ENCODE data around the gene SCUBE1. TPM values are rescaled to one million over a fixed set of nuclear protein-coding genes. Genes with fewer than 3 reads are reported as not detected.

The SCUBE1 gene
- total and polyA plus RNA-seq, 10 of the 15 experiments (the other 5 are each of a cell fraction or from before 2014, with no cell fraction given), result not detected

GRCh38 chr22:43198126-43198525, 145.0 kb downstream of the SCUBE1 start:
- H2AFZ ChIP-seq (ENCODE audit: control insufficient read depth, low read depth, low read length), result no peak overlapping the region
- WGBS (ENCODE audit: insufficient coverage, insufficient replicate concordance, low lambda C conversion rate, missing lambda C conversion rate), result 58% methylated on average over 5 of the region's 5 CpGs
- DNase-seq (ENCODE audit: low read depth, low spot score) (no peak), ATAC-seq (no peak), FAIRE-seq (no peak)
- H3K79me2 ChIP-seq (ENCODE audit: control insufficient read depth, insufficient read depth, low read length), result no peaks in the 10 kb centered on the region
- no peaks in the 10 kb centered on the region for H4K20me1 ChIP-seq (ENCODE audit: control insufficient read depth, insufficient read depth)
- TF ChIP-seq YY1 (IDR thresholded peaks at IDR 0.05; ENCODE audit: low read depth, low read length) (no peak), USF1 (IDR thresholded peaks at IDR 0.05; ENCODE audit: borderline replicate concordance, extremely low read length, insufficient read depth, low read depth, low read length) (no peak), ELK1 (IDR thresholded peaks at IDR 0.05; ENCODE audit: low read depth, low read length) (no peak), LARP7 (IDR thresholded peaks at IDR 0.05) (no peak), SIX5 (IDR thresholded peaks at IDR 0.05; ENCODE audit: low read depth, low read length, severe bottlenecking) (no peak), CBX3 (IDR thresholded peaks at IDR 0.05; ENCODE audit: borderline replicate concordance, low read depth) (no peak), MYC (IDR thresholded peaks at IDR 0.05; ENCODE audit: insufficient read depth, insufficient read length, insufficient replicate concordance, low read length, severe bottlenecking) (no peak), TBL1XR1 (IDR thresholded peaks at IDR 0.05; ENCODE audit: low read depth, low read length) (no peak), NFIC (IDR thresholded peaks at IDR 0.05; ENCODE audit: low read depth, low read length) (no peak), STAT3 (IDR thresholded peaks at IDR 0.05; ENCODE audit: low read depth, low read length) (no peak), CBFB (IDR thresholded peaks at IDR 0.05; ENCODE audit: low read depth) (no peak), ZZZ3 (IDR thresholded peaks at IDR 0.05; ENCODE audit: control insufficient read depth, insufficient read length, low read depth) (no peak)
- no peaks in the 10 kb centered on the region for H3K4me1 ChIP-seq (ENCODE audit: control insufficient read depth, insufficient read depth, low read length)
- no peak overlapping the region for H3K9ac ChIP-seq (ENCODE audit: control insufficient read depth, insufficient read depth, low read length)
- RAD21 ChIA-PET (ENCODE audit: unreplicated experiment), result no interaction called here
- no TSS peak for BruUV-seq (replicated peaks)
- no peaks in the 10 kb centered on the region for H3K9me3 ChIP-seq (replicated peaks; ENCODE audit: control insufficient read depth, insufficient read depth, low read length)
- H3K36me3 ChIP-seq (ENCODE audit: control insufficient read depth in 2 of 2, insufficient read depth in 2 of 2, low read length in 1 of 2), result no peaks in the 10 kb centered on the region
- in situ Hi-C loops (cut with MboI) (no loop called here), intact Hi-C loops (cut with micrococcal nuclease; ENCODE audit: unreplicated experiment) (no loop called here)
- no peak overlapping the region for H3K4me2 ChIP-seq (ENCODE audit: control insufficient read depth, insufficient read depth)
- no peak overlapping the region for H3K27ac ChIP-seq (ENCODE audit: control insufficient read depth, insufficient read depth)
- H3K4me3 ChIP-seq, result no peak overlapping the region
- SMC1A ChIA-PET (ENCODE audit: uncharacterized antibody, unreplicated experiment), result no interaction called here
- H3K27me3 ChIP-seq (replicated peaks in 1 of 2; ENCODE audit: control insufficient read depth in 2 of 2, insufficient read depth in 2 of 2, low read length in 1 of 2), result peaks cover 0 to 2% of the 10 kb centered on the region in 2 experiments; a peak in 2 of 4 replicates
- CTCF ChIA-PET, result interaction anchor here (0.7 kb wide), 1 partner anchor 10 kb away, joined by 3 read pairs; no protein-coding TSS in a partner anchor
- POLR2A ChIA-PET, result no interaction called here

Measured in GM12878 (cell line).